Activated naive CD4-positive, alpha-beta T cell treated with anti-CD3 and anti-CD28 coated beads for 36 hours (primary cell): ENCODE measurements around the gene EML5. TPM values are rescaled to one million over a fixed set of nuclear protein-coding genes. Genes with fewer than 3 reads are reported as not detected.
A peak's percentile ranks its signal among the peaks of the same experiment; 100 is the strongest.
"Not testable (repeated sequence)": the region's sequence is repeated elsewhere in the genome, so short reads cannot be mapped to it uniquely, and the experiment has no call there.

Source experiments
- CTCF ChIA-PET: fragments of 350-600 bp; sonication (Branson Sonifier 250); formaldehyde crosslinking; loops from one replicate; lab custom pipeline; 2021; ENCODE audit warnings: antibody characterized with exemption; lab: Charles Lee
- DNase-seq: peaks from one replicate; pipeline ENCODE4 v3.0.0-alpha.2; 2020
- H3K27ac Mint-ChIP-seq: one replicate; pipeline ENCODE4 v1.8.0; 2021; ENCODE audit warnings: mild to moderate bottlenecking, mixed read lengths
- H3K27me3 Mint-ChIP-seq: one replicate; pipeline ENCODE4 v1.8.0; 2021; ENCODE audit warnings: low read depth, mixed read lengths
- H3K36me3 Mint-ChIP-seq: one replicate; pipeline ENCODE4 v1.8.0; 2021; ENCODE audit warnings: low read depth, mixed read lengths
- H3K4me1 Mint-ChIP-seq: one replicate; pipeline ENCODE4 v1.8.0; 2021; ENCODE audit warnings: low read depth, mixed read lengths
- H3K4me3 Mint-ChIP-seq: one replicate; pipeline ENCODE4 v1.8.0; 2021; ENCODE audit warnings: mild to moderate bottlenecking, moderate library complexity, mixed read lengths
- H3K9me3 Mint-ChIP-seq: one replicate; pipeline ENCODE4 v1.8.0; 2021; ENCODE audit warnings: mixed read lengths
- intact Hi-C: fragments of 100-400 bp; cut with micrococcal nuclease; formaldehyde crosslinking; loops from one replicate; pipeline ENCODE4 v1.15.1; 2023
- total RNA-seq, 2 experiments: library from RNA; stranded (reverse); gene quantifications; one replicate each; pipeline ENCODE4 v1.2.3, GENCODE V29; 2021

Gene EML5
- total RNA-seq, 2 experiments from 2014 or later: 3.7 to 3.8 TPM

DNA sequence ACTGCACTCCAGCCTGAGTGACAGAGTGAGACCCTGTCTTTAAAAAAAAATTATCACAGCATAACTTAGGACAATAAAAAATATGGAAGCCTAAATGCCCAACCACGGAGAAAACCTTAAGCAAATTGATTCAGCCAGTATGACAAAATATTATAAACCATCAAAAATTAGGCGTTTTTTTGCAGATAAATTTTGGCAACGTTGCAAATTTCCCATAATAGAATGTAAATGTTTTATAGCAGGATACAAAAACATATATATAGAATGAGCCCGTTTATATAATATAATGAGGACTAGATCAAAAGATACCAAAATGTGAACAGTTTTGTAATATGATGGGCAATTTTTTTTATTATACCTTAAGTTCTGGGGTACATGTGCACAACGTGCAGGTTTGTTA, 6.8 kb upstream of the EML5 start:
- H3K4me3 Mint-ChIP-seq: no peak overlapping the region
- intact Hi-C loops: loop anchor here (10.0 kb wide), 1 partner anchor 565 kb away; no protein-coding TSS in a partner anchor
- no peaks in the 10 kb centered on the region for H3K36me3 Mint-ChIP-seq
- peaks cover 8% of the 10 kb centered on the region for H3K27me3 Mint-ChIP-seq
- H3K27ac Mint-ChIP-seq: no peak overlapping the region
- no peaks in the 10 kb centered on the region for H3K4me1 Mint-ChIP-seq
- no peaks in the 10 kb centered on the region for H3K9me3 Mint-ChIP-seq
- CTCF ChIA-PET: no interaction called here
- no peak for DNase-seq

- no peaks in the 10 kb centered on the region for H3K4me1 Mint-ChIP-seq
- CTCF ChIA-PET: no interaction called here
- H3K36me3 Mint-ChIP-seq: no peaks in the 10 kb centered on the region
- H3K4me3 Mint-ChIP-seq: no peak overlapping the region
- intact Hi-C loops: loop anchor here (10.0 kb wide), 1 partner anchor 567 kb away; no protein-coding TSS in a partner anchor
- H3K27ac Mint-ChIP-seq: no peak overlapping the region
- H3K9me3 Mint-ChIP-seq: no peaks in the 10 kb centered on the region
- H3K27me3 Mint-ChIP-seq: peaks cover 1% of the 10 kb centered on the region
- DNase-seq: no peak
Measured at GRCh38 chr14:88798156-88798555, 5.4 kb upstream of the EML5 start.

GRCh38 chr14:88793259-88793625, 489 bp upstream of the EML5 start:
- intact Hi-C loops: loop anchor here (2.0 to 10.0 kb wide), 7 partner anchors 126 to 1159 kb away; partner anchors contain the start of genes EFCAB11, FOXN3 and GPR65
- Mint-ChIP-seq H3K27ac (peak overlapping the region; percentile 59), H3K36me3 (no peaks in the 10 kb centered on the region), H3K4me1 (peaks cover 18% of the 10 kb centered on the region), H3K4me3 (peak overlapping the region; percentile 88), H3K27me3 (no peaks in the 10 kb centered on the region), H3K9me3 (no peaks in the 10 kb centered on the region)
- no peak for DNase-seq
- CTCF ChIA-PET: interaction anchor here (0.6 to 1.6 kb wide), 6 partner anchors 23 to 258 kb away, joined by 3 to 5 read pairs (median 4); partner anchors contain the start of gene TTC8

GRCh38 chr14:88791629-88792472, 902 bp downstream of the EML5 start:
- peak overlapping the region; percentile 71 for H3K27ac Mint-ChIP-seq
- peak; percentile 30 for DNase-seq
- no peaks in the 10 kb centered on the region for H3K9me3 Mint-ChIP-seq
- peak overlapping the region; percentile 88 for H3K4me3 Mint-ChIP-seq
- peaks cover 2% of the 10 kb centered on the region for H3K36me3 Mint-ChIP-seq
- intact Hi-C loops: loop anchor here (1.0 to 10.0 kb wide), 11 partner anchors 32 to 1160 kb away; partner anchors contain the start of genes EFCAB11, FOXN3, GPR65 and TTC8
- peaks cover 18% of the 10 kb centered on the region for H3K4me1 Mint-ChIP-seq
- no peaks in the 10 kb centered on the region for H3K27me3 Mint-ChIP-seq
- CTCF ChIA-PET: interaction anchor here (0.8 to 1.5 kb wide), 5 partner anchors 24 to 129 kb away, joined by 3 to 4 read pairs (median 4); partner anchors contain the start of gene TTC8

DNA sequence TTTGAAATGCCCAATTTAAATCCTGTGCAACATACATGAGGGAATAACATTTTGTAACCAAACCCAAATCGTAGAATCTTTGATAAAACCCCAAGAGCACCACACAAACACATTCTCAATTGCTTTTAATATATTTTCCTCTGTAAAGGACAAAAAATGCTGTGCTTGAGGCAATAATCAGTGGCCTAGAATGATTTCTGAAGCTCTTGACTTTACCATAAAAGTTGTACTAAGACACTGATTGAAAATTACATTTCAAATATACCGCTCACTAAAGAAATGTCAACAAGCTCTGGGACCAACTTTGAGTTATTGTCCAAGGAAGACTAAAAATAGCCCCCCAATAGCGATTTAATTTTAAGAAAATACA, 1.5 kb downstream of the EML5 start:
- no peak for DNase-seq
- peaks cover 18% of the 10 kb centered on the region for H3K4me1 Mint-ChIP-seq
- CTCF ChIA-PET: no interaction called here
- no peak overlapping the region for H3K27ac Mint-ChIP-seq
- H3K9me3 Mint-ChIP-seq: no peaks in the 10 kb centered on the region
- H3K4me3 Mint-ChIP-seq: peak overlapping the region; percentile 88
- intact Hi-C loops: loop anchor here (2.0 to 10.0 kb wide), 7 partner anchors 192 to 1161 kb away; partner anchors contain the start of genes EFCAB11, FOXN3 and GPR65
- peaks cover 2% of the 10 kb centered on the region for H3K36me3 Mint-ChIP-seq
- H3K27me3 Mint-ChIP-seq: no peaks in the 10 kb centered on the region

GRCh38 chr14:88790501-88791251, 2.1 kb downstream of the EML5 start:
- intact Hi-C loops: loop anchor here (2.0 to 10.0 kb wide), 7 partner anchors 192 to 1162 kb away; partner anchors contain the start of genes EFCAB11, FOXN3 and GPR65
- Mint-ChIP-seq H3K4me1 (peaks cover 18% of the 10 kb centered on the region), H3K4me3 (peak overlapping the region; percentile 88), H3K36me3 (peaks cover 2% of the 10 kb centered on the region), H3K27me3 (no peaks in the 10 kb centered on the region), H3K9me3 (no peaks in the 10 kb centered on the region), H3K27ac (peak overlapping the region; percentile 70)
- DNase-seq: no peak
- CTCF ChIA-PET: interaction anchor here (0.5 to 0.7 kb wide), 2 partner anchors 71 to 120 kb away, joined by 3 read pairs; no protein-coding TSS in a partner anchor

GRCh38 chr14:88789573-88789972, 3.2 kb downstream of the EML5 start:
- H3K27me3 Mint-ChIP-seq, DNase-seq, CTCF ChIA-PET, H3K4me3 Mint-ChIP-seq, intact Hi-C loops, H3K9me3 Mint-ChIP-seq, H3K36me3 Mint-ChIP-seq: not testable (repeated sequence)
- H3K27ac Mint-ChIP-seq: peak overlapping the region; percentile 70
- H3K4me1 Mint-ChIP-seq: peaks cover 18% of the 10 kb centered on the region

DNA sequence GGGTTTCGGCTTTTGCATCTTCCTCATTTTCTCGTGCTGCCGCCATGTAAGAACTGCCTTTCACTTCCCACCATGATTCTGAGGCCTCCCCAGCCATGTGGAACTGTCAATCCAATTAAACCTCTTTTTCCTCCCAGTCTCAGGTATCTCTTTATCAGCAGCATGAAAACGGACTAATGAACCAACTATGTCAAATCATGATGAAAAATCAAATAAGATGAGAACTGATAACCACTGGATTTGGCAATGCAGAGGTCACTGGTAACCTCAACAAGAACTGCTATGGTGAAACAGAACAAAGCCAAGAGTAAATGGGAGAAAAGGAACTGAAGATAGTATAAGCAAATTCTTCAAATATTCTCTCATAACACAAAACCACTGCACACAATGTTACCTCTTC, 6.0 kb downstream of the EML5 start:
- Mint-ChIP-seq H3K4me3 (no peak overlapping the region), H3K27ac (no peak overlapping the region), H3K36me3 (peaks cover 17% of the 10 kb centered on the region), H3K4me1 (peaks cover 18% of the 10 kb centered on the region), H3K27me3 (no peaks in the 10 kb centered on the region), H3K9me3 (peaks cover 20% of the 10 kb centered on the region)
- CTCF ChIA-PET: interaction anchor here (2.8 kb wide), 1 partner anchor 119 kb away, joined by 6 read pairs; no protein-coding TSS in a partner anchor
- intact Hi-C loops: no loop called here
- DNase-seq: no peak

- DNase-seq: no peak
- H3K27me3 Mint-ChIP-seq: no peaks in the 10 kb centered on the region
- H3K36me3 Mint-ChIP-seq: peaks cover 19% of the 10 kb centered on the region
- H3K27ac Mint-ChIP-seq: no peak overlapping the region
- H3K4me3 Mint-ChIP-seq: no peak overlapping the region
- CTCF ChIA-PET: no interaction called here
- intact Hi-C loops: no loop called here
- peaks cover 16% of the 10 kb centered on the region for H3K4me1 Mint-ChIP-seq
- peaks cover 20% of the 10 kb centered on the region for H3K9me3 Mint-ChIP-seq
Measured at GRCh38 chr14:88785911-88786310, 6.8 kb downstream of the EML5 start.

GRCh38 chr14:88775532-88775931, 17.2 kb downstream of the EML5 start:
- no peak overlapping the region for H3K27ac Mint-ChIP-seq
- no peak overlapping the region for H3K4me3 Mint-ChIP-seq
- H3K27me3 Mint-ChIP-seq: no peaks in the 10 kb centered on the region
- H3K4me1 Mint-ChIP-seq: no peaks in the 10 kb centered on the region
- CTCF ChIA-PET: no interaction called here
- DNase-seq: no peak
- peaks cover 5% of the 10 kb centered on the region for H3K36me3 Mint-ChIP-seq
- no peaks in the 10 kb centered on the region for H3K9me3 Mint-ChIP-seq
- intact Hi-C loops: no loop called here

DNA sequence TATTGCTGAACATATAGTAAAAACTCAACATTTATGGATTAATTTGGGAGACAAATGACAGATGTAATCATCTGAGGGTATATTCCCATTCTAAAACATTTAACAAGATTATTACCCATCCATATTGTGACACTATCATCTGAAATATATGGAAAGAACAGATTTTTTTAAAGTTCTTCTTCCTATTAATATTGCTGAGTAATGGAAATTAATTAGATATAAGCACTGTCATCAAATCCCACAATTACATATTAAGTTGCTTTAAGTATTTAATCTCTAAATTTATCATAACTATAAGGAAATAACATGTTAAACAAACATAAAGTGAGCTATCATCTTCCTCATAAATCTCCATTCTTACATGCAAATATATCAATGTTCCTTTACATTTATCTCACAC, 22.0 kb downstream of the EML5 start:
- Mint-ChIP-seq H3K4me1 (no peaks in the 10 kb centered on the region), H3K27ac (no peak overlapping the region), H3K9me3 (peaks cover 14% of the 10 kb centered on the region), H3K27me3 (no peaks in the 10 kb centered on the region), H3K36me3 (peaks cover 13% of the 10 kb centered on the region), H3K4me3 (no peak overlapping the region)
- CTCF ChIA-PET: no interaction called here
- intact Hi-C loops: no loop called here
- DNase-seq: no peak

DNA sequence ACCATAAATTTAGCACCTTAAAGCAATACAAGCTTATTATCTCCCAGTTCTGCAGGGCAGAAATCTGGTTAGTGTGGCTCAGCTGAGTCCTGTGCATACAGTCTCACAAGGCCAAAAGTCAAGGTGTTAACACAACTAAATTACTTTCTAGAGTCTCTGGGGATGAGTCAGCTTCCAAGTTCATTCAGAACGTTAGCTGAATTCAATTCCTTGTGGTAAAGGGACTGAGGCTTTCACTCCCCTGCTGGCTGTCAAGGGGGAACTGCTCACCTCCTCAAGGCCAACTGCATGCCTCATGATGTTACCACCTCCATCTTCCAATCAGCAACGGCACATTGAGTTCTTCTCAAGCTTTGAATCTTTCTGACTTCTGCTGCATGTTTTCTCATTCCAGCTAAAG, 27.6 kb downstream of the EML5 start:
- peaks cover 20% of the 10 kb centered on the region for H3K9me3 Mint-ChIP-seq
- H3K36me3 Mint-ChIP-seq: peaks cover 23% of the 10 kb centered on the region
- no peaks in the 10 kb centered on the region for H3K4me1 Mint-ChIP-seq
- DNase-seq: no peak
- H3K27me3 Mint-ChIP-seq: no peaks in the 10 kb centered on the region
- H3K4me3 Mint-ChIP-seq: no peak overlapping the region
- H3K27ac Mint-ChIP-seq: no peak overlapping the region
- CTCF ChIA-PET: interaction anchor here (0.5 to 0.9 kb wide), 2 partner anchors 9 to 75 kb away, joined by 3 read pairs; no protein-coding TSS in a partner anchor
- intact Hi-C loops: no loop called here
